ENCODE data around the gene STAT6.
A peak's percentile ranks its signal among the peaks of the same experiment; 100 is the strongest.

The STAT6 gene

DNA sequence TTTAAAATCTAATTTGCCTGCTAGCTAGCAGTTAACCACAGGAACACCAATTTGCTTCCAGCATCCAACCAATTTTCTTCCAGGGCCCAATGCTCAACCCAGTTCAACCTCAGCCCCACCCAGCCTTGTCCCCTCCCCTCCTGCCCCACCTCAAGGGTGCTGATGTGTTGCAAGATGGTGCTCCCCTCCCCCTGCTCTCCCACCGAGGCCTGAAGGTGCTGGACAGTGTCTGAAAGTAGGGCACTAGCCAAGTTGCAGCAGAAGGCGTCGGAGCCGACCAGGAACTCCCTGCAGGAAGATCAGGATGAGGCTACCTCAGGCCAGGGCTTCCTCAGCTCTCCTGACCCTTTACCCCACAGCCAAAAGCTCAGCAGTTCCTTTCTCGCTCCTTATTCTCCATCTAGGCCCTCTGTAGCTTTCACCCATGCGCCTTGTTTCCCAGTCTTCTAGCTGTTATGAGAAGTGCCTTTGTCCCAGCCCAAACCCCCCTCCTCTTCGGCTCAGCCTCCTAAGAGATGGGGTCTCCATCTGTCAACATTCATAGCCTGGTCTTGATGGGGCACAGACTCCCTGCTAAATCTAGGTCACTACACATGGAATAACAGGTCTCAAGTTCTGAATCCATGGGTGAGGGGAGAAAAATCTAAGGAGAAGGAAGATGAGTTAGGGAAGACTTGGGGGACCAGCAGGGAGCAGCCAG is 3.6 kb downstream of the STAT6 start:
- no peak overlapping the region for H3K27ac Mint-ChIP-seq
- ATAC-seq (ENCODE audit: low read depth) (no peak), DNase-seq (ENCODE audit: low spot score in 2 of 2) (no peak)
- H3K9me3 Mint-ChIP-seq, result no peaks in the 10 kb centered on the region
- H3K27me3 Mint-ChIP-seq, result no peaks in the 10 kb centered on the region
- H3K4me1 Mint-ChIP-seq, result peaks cover 42% of the 10 kb centered on the region
- H3K36me3 Mint-ChIP-seq, result peaks cover 35% of the 10 kb centered on the region
- peak overlapping the region; percentile 19 for H3K4me3 Mint-ChIP-seq

DNA sequence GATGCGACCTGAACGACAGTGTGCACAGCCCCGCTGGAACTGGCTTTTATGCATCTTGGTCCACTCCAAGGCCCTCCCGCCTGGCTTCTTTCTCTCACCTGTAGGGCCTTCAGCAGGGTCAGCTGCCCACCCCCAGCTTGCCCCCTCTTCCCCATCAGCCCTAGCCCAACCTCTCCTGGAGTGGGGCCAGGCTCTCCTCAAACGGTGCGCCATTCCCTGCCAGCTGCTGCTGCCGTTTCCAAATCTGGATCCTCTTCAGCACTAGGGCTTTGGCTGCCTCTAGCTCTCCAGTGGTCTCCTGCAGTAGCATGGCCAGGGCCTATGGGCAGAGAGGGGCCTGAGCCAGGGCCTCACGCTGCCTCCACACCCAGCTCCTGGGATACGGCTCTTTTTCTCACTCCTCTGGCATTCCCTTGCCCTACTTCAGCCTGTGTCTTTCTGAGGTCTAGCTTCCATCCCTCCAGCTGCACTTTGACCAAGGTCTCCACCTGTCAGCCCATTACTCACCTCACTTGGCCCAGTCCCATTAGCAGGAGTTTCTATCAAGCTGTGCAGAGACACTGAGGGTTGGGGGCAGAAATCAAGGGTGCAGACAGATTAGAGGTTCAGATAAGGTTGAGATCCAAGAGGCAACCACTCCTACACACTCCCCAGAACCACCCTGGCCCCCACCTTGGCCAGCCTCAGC is 5.0 kb downstream of the STAT6 start:
- ATAC-seq (ENCODE audit: low read depth) (no peak), DNase-seq (ENCODE audit: low spot score in 2 of 2) (no peak)
- peaks cover 34% of the 10 kb centered on the region for H3K36me3 Mint-ChIP-seq
- peak overlapping the region; percentile 24 for H3K27ac Mint-ChIP-seq
- no peaks in the 10 kb centered on the region for H3K27me3 Mint-ChIP-seq
- H3K4me3 Mint-ChIP-seq, result no peak overlapping the region
- H3K9me3 Mint-ChIP-seq, result no peaks in the 10 kb centered on the region
- peaks cover 34% of the 10 kb centered on the region for H3K4me1 Mint-ChIP-seq

DNA sequence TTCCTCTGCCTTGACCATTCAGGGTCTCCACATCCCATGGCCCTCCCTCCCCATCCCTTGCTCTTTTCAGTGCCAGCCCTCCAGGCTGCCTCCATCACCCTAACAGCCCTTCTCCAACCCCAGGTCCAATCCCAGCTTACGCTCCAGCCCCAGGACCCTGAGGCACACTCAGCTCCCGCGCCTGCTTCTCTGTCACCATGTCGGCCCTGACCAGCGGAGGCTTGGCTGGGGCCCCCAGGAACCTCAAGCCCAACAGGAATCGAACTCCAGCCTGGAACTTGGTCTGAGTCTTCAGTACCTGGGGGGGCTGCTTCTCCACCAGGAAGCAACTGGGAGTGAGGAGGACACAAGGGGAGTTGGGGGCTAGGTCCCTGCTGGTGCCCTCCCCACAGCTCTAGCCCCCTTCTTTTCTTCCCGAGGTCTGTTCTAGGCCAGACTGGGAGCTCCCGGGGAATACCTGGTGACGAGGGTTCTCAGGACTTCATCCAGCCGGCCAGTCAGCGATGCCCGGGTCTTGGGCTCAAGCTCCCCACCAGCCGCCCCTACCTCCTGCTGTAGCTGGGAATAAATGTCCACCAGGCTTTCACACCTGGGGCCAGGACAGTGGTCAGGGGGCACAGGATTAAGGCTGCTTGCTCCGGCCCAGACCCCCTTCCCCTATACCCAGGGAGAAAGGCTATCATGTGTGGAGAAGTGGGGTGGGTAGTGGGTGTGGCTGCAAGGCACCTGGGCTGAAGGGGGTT is 6.0 kb downstream of the STAT6 start:
- H3K27ac Mint-ChIP-seq, result no peak overlapping the region
- no peaks in the 10 kb centered on the region for H3K27me3 Mint-ChIP-seq
- no peak for ATAC-seq (ENCODE audit: low read depth)
- H3K36me3 Mint-ChIP-seq, result peaks cover 32% of the 10 kb centered on the region
- peaks cover 32% of the 10 kb centered on the region for H3K4me1 Mint-ChIP-seq
- no peaks in the 10 kb centered on the region for H3K9me3 Mint-ChIP-seq
- H3K4me3 Mint-ChIP-seq, result no peak overlapping the region
- DNase-seq (ENCODE audit: low spot score in 2 of 2), result no peak

DNA sequence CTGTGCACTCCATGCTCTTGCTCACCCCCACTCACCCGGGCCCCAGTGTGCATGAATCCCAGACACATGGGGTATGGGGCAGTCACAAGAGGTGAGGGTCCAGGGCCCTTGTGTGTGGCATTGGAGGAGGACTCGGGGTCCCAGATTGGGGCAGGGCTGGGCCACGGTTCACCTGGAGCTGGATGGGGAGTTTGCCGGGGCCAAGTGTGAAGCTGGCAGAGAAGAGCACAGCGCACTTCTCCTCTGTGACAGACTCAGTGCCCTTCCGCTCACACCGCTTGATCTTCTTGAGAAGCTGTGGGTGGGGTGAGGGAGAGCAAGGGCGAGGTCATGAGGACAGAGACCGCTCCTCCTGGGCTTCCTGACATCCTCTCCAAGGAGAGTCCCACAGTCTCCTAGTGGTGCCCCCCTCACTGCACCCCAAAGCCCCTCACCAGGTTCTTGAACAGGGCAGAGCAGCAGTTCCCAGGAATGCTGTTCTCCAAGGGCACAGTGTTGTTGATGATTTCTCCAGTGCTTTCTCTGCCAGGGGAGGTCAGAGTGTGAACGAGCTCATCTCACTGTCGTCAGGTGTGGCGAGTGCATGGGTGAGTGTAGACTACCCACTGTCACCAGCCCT is 6.8 kb downstream of the STAT6 start:
- Mint-ChIP-seq H3K4me1 (peaks cover 28% of the 10 kb centered on the region), H3K36me3 (peaks cover 36% of the 10 kb centered on the region), H3K27ac (no peak overlapping the region)

DNA sequence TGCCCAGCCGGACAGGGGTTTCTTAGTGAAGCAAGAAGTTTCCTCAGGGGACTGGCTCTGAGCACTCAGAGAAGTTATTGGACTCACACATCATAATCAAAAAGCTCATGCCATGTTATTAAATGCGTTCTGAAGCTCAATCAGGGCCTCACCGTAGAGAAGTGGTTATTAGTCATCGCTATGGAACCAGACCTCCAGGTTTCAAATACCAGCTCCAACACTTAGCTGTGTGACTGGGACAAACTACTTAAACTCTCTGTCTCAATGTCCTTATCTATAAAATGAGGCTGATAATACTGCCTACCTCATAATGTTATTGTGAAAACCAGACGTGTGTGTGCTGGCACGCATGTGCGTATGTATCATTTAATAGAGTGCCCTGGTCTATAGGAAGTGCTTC is 7.3 kb downstream of the STAT6 start:
- no peaks in the 10 kb centered on the region for H3K27me3 Mint-ChIP-seq
- peaks cover 30% of the 10 kb centered on the region for H3K4me1 Mint-ChIP-seq
- no peak overlapping the region for H3K27ac Mint-ChIP-seq
- no peak for ATAC-seq (ENCODE audit: low read depth)
- H3K36me3 Mint-ChIP-seq, result peaks cover 40% of the 10 kb centered on the region
- H3K4me3 Mint-ChIP-seq, result no peak overlapping the region
- no peaks in the 10 kb centered on the region for H3K9me3 Mint-ChIP-seq
- no peak for DNase-seq (ENCODE audit: low spot score in 2 of 2)

More for the DNA sequence above, 6.8 kb downstream of the STAT6 start:
- no peaks in the 10 kb centered on the region for H3K9me3 Mint-ChIP-seq
- H3K4me3 Mint-ChIP-seq, result no peak overlapping the region
- H3K27me3 Mint-ChIP-seq, result no peaks in the 10 kb centered on the region
- DNase-seq (ENCODE audit: low spot score in 2 of 2) (no peak), ATAC-seq (ENCODE audit: low read depth) (no peak)

DNA sequence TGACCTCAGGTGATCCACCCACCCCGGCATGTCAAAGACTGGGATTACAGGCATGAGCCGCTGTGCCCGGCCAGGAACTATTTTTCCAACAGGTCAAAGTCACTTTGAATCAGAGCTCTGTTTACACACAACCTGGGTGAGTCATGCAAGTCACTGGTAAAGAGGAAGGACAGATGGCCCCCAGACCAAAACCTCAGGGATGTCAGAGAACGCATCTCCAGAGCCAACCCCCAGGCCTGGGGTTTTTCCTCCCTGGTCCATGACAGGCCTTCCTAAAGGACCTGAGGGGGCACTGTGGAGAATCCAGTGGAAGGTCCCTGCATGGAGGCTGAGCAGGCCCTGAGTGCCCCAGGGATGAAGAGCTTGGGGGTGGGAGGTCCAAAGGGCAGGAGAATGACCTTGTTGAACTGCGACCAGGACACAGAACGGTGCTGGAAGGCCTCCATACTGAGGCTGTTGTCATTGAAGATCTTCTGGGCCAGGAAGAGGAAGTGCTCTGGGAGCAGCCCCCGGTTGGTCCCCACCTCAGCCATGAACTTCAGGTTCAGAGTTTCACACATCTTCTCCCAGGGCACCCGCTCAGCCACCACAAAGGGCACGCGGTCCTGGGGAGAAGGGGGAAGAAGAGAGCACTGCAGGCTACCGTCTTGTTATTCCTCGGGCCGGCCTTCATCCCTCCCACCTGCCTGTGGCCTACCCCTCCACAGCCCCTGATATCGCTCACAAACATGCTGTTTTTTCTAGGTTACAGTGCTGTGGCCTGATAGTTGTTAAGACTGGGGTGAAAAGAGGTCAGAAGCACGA is 9.1 kb downstream of the STAT6 start:
- Mint-ChIP-seq H3K4me3 (no peak overlapping the region), H3K27me3 (no peaks in the 10 kb centered on the region), H3K27ac (no peak overlapping the region), H3K36me3 (peaks cover 35% of the 10 kb centered on the region), H3K4me1 (peaks cover 20% of the 10 kb centered on the region), H3K9me3 (no peaks in the 10 kb centered on the region)
- DNase-seq (ENCODE audit: low spot score in 2 of 2), result no peak
- no peak for ATAC-seq (ENCODE audit: low read depth)

DNA sequence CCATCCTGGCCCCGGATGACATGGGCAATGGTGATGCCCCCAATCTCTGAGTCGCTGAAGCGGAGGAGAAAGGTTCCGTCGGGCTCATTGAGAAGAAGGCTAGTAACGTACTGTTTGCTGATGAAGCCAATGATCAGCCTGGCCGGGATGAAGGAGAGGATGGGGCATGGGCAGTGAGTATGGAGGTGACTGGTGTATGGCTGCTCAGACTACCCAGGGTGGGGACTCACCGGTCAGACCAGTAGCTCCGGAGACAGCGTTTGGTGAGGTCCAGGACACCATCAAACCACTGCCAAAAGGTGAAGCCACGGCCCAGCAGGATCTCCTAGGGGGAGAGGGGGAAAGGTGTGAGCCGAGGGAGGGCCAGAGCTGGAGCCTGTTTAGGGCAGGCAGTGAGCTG is 11.4 kb downstream of the STAT6 start:
- H3K4me1 Mint-ChIP-seq, result peaks cover 17% of the 10 kb centered on the region
- peaks cover 31% of the 10 kb centered on the region for H3K36me3 Mint-ChIP-seq
- H3K27ac Mint-ChIP-seq, result peak overlapping the region; percentile 53
- H3K27me3 Mint-ChIP-seq, result no peaks in the 10 kb centered on the region
- no peak for DNase-seq (ENCODE audit: low spot score in 2 of 2)
- H3K4me3 Mint-ChIP-seq, result no peak overlapping the region
- ATAC-seq (ENCODE audit: low read depth), result no peak
- H3K9me3 Mint-ChIP-seq, result no peaks in the 10 kb centered on the region

DNA sequence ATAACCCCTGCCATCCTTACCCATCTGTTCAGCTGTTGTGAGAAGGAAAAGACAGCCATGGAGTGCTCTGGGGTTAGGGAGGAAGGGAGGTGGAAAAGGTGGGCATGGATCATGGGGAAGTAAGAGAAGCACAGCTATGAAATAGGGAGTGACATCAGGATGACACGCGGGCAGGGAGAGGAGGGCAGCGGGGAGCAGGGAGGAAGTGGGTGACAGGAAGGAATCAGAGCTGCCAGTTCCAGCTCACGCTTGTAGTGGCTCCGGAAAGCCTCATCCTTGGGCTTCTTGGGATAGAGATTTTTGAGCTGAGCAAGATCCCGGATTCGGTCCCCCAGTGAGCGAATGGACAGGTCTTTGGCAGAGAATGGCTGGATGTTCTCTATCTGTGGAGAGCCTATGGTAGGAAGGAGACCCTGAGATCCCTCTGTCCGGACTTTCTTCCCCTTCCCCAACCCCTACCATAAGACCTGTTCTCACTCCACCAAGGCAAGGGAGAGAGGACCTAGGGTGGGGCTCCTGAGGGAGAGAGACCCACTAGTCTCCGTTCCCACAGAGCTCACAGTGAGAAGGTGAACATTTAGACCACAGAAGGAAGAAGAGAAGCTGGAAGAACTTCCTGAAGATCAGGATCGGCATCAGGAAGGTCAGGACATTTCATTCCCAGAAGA is 12.0 kb downstream of the STAT6 start:
- DNase-seq (ENCODE audit: low spot score in 2 of 2), result no peak
- H3K4me3 Mint-ChIP-seq, result no peak overlapping the region
- H3K27me3 Mint-ChIP-seq, result no peaks in the 10 kb centered on the region
- peak overlapping the region; percentile 53 for H3K27ac Mint-ChIP-seq
- H3K9me3 Mint-ChIP-seq, result no peaks in the 10 kb centered on the region
- peaks cover 27% of the 10 kb centered on the region for H3K36me3 Mint-ChIP-seq
- peaks cover 23% of the 10 kb centered on the region for H3K4me1 Mint-ChIP-seq
- no peak for ATAC-seq (ENCODE audit: low read depth)

DNA sequence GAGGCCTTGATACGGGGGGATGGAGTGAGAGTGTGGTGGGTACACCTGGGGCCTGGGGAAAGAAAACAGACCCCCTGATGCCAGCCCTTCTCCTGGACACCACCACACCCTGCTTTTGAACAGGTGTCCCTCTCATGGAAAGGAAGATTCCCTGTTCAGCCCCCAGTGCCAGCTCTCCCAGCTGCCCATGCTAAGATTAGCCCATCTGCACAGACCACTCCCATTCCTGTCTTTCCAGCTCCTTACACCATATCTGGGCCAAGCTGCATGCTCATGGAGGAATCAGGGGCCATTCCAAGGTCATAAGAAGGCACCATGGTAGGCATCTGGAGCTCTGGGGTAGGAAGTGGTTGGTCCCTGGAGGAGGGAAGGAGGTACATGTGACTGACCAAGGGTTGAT is 12.6 kb downstream of the STAT6 start:
- Mint-ChIP-seq H3K4me1 (peaks cover 28% of the 10 kb centered on the region), H3K27me3 (no peaks in the 10 kb centered on the region), H3K9me3 (no peaks in the 10 kb centered on the region), H3K27ac (peak overlapping the region; percentile 53), H3K4me3 (no peak overlapping the region), H3K36me3 (peaks cover 24% of the 10 kb centered on the region)
- ATAC-seq (ENCODE audit: low read depth) (no peak), DNase-seq (ENCODE audit: low spot score in 2 of 2) (no peak)

DNA sequence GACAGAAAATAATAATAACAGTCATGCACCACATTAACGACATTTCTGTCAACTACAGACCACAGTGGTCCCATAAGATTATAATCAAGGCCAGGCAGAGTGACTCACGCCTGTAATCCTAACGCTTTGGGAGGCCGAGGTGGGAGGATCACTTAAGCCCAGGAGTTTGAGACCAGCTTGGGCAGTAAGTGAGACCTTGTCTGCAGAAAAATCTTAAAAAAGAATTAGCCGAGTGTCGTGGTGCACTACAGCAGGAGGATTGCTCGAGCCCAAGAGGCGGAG is 13.7 kb downstream of the STAT6 start:
- Mint-ChIP-seq H3K27ac (no peak overlapping the region), H3K4me3 (no peak overlapping the region), H3K36me3 (peaks cover 24% of the 10 kb centered on the region), H3K4me1 (peaks cover 36% of the 10 kb centered on the region), H3K27me3 (no peaks in the 10 kb centered on the region), H3K9me3 (no peaks in the 10 kb centered on the region)
- ATAC-seq (ENCODE audit: low read depth), result no peak
- no peak for DNase-seq (ENCODE audit: low spot score in 2 of 2)

DNA sequence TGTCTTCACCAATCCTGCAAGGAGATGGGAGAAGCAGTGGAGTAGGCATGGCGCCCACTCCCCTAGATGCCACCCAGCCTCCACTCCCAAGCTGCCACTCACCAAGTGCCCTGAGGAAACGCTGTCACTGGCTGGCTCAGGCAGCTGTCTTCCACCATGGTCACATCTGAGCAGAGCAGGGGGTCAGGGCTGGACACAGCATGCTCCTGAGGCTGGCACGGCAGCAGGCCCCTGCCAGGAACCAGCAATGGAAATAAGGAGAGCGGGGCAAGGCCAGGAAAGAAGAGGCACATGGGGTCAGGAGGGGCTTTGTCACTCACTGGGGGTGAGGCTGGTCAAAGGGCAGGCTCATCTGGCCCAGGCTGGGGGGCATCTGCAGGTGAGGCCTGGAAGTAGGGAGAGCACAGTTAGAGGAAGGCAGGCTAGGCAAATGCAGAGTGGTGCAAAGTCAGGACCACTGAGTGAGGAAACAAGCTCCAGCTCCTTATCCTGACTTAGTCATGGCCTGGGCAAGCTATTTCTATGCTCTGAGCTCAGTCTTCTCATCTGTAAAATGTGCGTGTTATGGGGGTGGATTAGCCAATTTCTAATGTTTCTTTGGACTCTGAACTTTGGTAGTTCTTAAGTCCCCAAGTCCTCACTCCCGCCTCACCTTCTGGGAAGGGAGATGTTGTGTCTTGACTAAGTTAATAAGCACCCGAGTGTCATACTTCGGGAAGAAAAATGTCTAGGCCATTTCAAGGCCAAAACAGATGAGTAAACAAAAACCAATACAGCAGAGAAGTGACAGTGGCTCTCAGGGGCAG is 14.2 kb downstream of the STAT6 start:
- no peak for DNase-seq (ENCODE audit: low spot score in 2 of 2)
- Mint-ChIP-seq H3K27ac (peak overlapping the region; percentile 35), H3K9me3 (no peaks in the 10 kb centered on the region), H3K27me3 (no peaks in the 10 kb centered on the region), H3K4me1 (peaks cover 38% of the 10 kb centered on the region), H3K36me3 (peaks cover 24% of the 10 kb centered on the region), H3K4me3 (no peak overlapping the region)
- ATAC-seq (ENCODE audit: low read depth), result no peak

DNA sequence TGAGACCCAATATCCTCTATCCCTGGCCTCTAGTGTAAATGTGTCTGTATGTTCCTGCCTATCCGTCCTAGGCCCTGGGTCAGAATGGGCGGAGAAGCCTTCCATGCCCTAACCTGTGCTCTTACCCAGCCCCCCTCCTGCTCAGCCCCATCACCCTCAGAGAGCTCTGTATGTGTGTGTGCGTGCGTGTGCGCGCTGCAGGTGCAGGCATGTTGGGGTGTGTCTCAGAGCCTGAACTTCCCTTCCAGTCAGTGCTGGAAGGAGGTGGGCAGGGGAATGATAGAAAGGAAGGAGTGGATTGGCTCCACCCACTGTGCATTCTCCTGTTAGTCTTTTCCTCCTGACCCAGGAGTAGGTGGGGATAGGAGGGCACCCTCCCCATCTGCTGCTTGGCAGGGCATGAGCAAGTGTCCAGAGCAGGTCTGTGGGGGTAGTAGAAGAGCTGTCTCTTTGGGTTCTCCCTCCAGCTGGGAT is 15.0 kb downstream of the STAT6 start:
- no peaks in the 10 kb centered on the region for H3K27me3 Mint-ChIP-seq
- no peak for DNase-seq (ENCODE audit: low spot score in 2 of 2)
- no peaks in the 10 kb centered on the region for H3K9me3 Mint-ChIP-seq
- no peak for ATAC-seq (ENCODE audit: low read depth)
- H3K4me1 Mint-ChIP-seq, result peaks cover 40% of the 10 kb centered on the region
- H3K36me3 Mint-ChIP-seq, result peaks cover 24% of the 10 kb centered on the region
- no peak overlapping the region for H3K4me3 Mint-ChIP-seq
- H3K27ac Mint-ChIP-seq, result peak overlapping the region; percentile 35

Measured in memory B cell (primary cell).